Pancreas (tissue), 10 donors: ENCODE results near the gene ZNF496. TPM values are rescaled to one million over a fixed set of nuclear protein-coding genes. Genes with fewer than 3 reads are reported as not detected.

Source experiments
- ATAC-seq, 4 donors: fragments of 200-7000 bp; cut with Tn5 transposase; one replicate each; pipeline versions ENCODE4 v1.8.0 to v1.9.1; 2020; ENCODE audit warnings: mild to moderate bottlenecking in 4 of 4, moderate library complexity in 4 of 4
- DNase-seq, 6 donors: peaks; one replicate each; pipeline ENCODE4 v3.0.0-alpha.2; 2020
- FAIRE-seq: peaks from 2 replicates; lab custom pipeline; 2012; peaks lifted over from hg19 to GRCh38; lab: Jason Lieb, UNC
- H3K27ac ChIP-seq, 4 donors: fragments of 200-600 bp; sonication (generic); 1 replicate in 3 of 4; 2 replicates in 1 of 4; pipeline versions ENCODE4 v1.5.0 to v1.8.0; 2020
- H3K27me3 ChIP-seq, 4 donors: fragments of 200-600 bp; one replicate each; pipeline ENCODE4 v1.8.0; 2021
- H3K36me3 ChIP-seq, 3 donors: fragments of 200-600 bp; sonication (generic) in 1 of 3; one replicate each; pipeline versions ENCODE4 v1.5.0 to v1.8.0; 2020 to 2021
- H3K4me1 ChIP-seq, 3 donors: fragments of 200-600 bp; one replicate each; pipeline ENCODE4 v1.8.0; 2021
- H3K4me3 ChIP-seq, 4 donors: fragments of 200-600 bp; sonication (generic) in 2 of 4; one replicate each; pipeline versions ENCODE4 v1.5.0 to v1.8.0; 2020 to 2021
- H3K9me3 ChIP-seq, 4 donors: fragments of 200-600 bp; one replicate each; pipeline ENCODE4 v1.8.0; 2021
- CTCF ChIP-seq, 4 donors: fragments of 200-600 bp; sonication (generic) in 3 of 4; IDR thresholded peaks; one replicate each; pipeline versions ENCODE4 v1.5.0 to v1.8.0; 2021; ENCODE audit warnings: antibody characterized with exemption in 4 of 4
- WGBS, 2 donors: extraction: QIAGEN DNeasy Blood & Tissue Kit; methylation state at CpG; one replicate each; pipeline ENCODE4 v1.1.7; 2013; 5-methylcytosine and 5-hydroxymethylcytosine counted together
- intact Hi-C, 3 donors: fragments of 100-400 bp; cut with DNase I; formaldehyde crosslinking; loops; one replicate each; pipeline versions ENCODE4 v1.11.1 to v1.14.2; 2022
- polyA plus RNA-seq, 2 donors: library from polyadenylated mRNA; stranded (reverse); fragments of 200-250 nt; gene quantifications; one replicate each; pipeline ENCODE4 v1.2.3, GENCODE V29; 2013
- total RNA-seq, 6 donors: library from RNA; stranded (reverse); fragmentation: NEBNext Ultra II Directional in 4 of 6; extraction: Animal tissue kit (Norgen Biotek cat#: 25700) in 4 of 6; gene quantifications; one replicate each; pipeline versions ENCODE4 v1.2.1 to v1.2.4, GENCODE V29; 2021 to 2023
- donor health status: healthy with polysubstance abuse.
- donor health status: DM: no; HTN: no; CAD: no; lungs with moderate emphysema.
- donor health status: DM: no; HTN: no; CAD: no.
- donor health status: control.
- donor health status: control.
- donor health status: Bipolar disorder and iron deficiency.
- donor health status: DM: yes; HTN: yes; CAD: no.
- donor health status: DM: no; HTN: no; CAD: no.
- donor health status: DM: no; HTN: no; CAD: no.
- donor health status: DM: yes; HTN: yes; CAD: no.

ZNF496 gene
- total and polyA plus RNA-seq, 8 donors: 11.4 to 24.4 (median 18.8) TPM

GRCh38 chr1:247316590-247317197 is 15.0 kb downstream of the ZNF496 start:
- no peaks in the 10 kb centered on the region for H3K4me1 ChIP-seq
- DNase-seq (no peak), FAIRE-seq (no peak), ATAC-seq (no peak)
- H3K4me3 ChIP-seq: no peak overlapping the region
- intact Hi-C loops: no loop called here
- no peak overlapping the region for H3K27ac ChIP-seq
- H3K9me3 ChIP-seq: no peaks in the 10 kb centered on the region
- peaks cover 0 to 10% (median 0%) of the 10 kb centered on the region in 3 donors for H3K36me3 ChIP-seq
- TF ChIP-seq CTCF (IDR thresholded peaks at IDR 0.05): no peak
- 89 to 92% methylated on average over 5 of the region's 5 CpGs for WGBS, 2 donors
- H3K27me3 ChIP-seq: no peaks in the 10 kb centered on the region

GRCh38 chr1:247304031-247304430 is 27.6 kb downstream of the ZNF496 start:
- H3K36me3 ChIP-seq: peaks cover 0 to 37% (median 9%) of the 10 kb centered on the region in 3 donors
- ATAC-seq: no peak
- H3K4me1 ChIP-seq: no peaks in the 10 kb centered on the region
- no peak overlapping the region for H3K27ac ChIP-seq
- WGBS, 2 donors: 94 to 100% methylated on average over 2 of the region's 2 CpGs
- DNase-seq: no peak
- no peak overlapping the region for H3K4me3 ChIP-seq
- no peaks in the 10 kb centered on the region for H3K9me3 ChIP-seq
- H3K27me3 ChIP-seq: no peaks in the 10 kb centered on the region
- no peak for FAIRE-seq
- intact Hi-C loops: no loop called here
- TF ChIP-seq CTCF (IDR thresholded peaks at IDR 0.05): no peak

GRCh38 chr1:247303216-247303615 is 28.5 kb downstream of the ZNF496 start:
- H3K9me3 ChIP-seq: no peaks in the 10 kb centered on the region
- H3K27me3 ChIP-seq: no peaks in the 10 kb centered on the region
- FAIRE-seq: no peak
- no peak overlapping the region for H3K4me3 ChIP-seq
- peaks cover 0 to 30% (median under 1%) of the 10 kb centered on the region in 3 donors for H3K36me3 ChIP-seq
- ATAC-seq: no peak
- WGBS, 2 donors: 54 to 91% methylated on average over 5 of the region's 5 CpGs
- intact Hi-C loops: no loop called here
- H3K4me1 ChIP-seq: no peaks in the 10 kb centered on the region
- TF ChIP-seq CTCF (IDR thresholded peaks at IDR 0.05): no peak
- no peak for DNase-seq
- no peak overlapping the region for H3K27ac ChIP-seq

GRCh38 chr1:247301176-247301540 is 30.5 kb downstream of the ZNF496 start:
- Histone ChIP-seq H3K9me3 (no peaks in the 10 kb centered on the region), H3K27ac (no peak overlapping the region), H3K36me3 (peaks cover 0 to 14% (median 0%) of the 10 kb centered on the region in 3 donors), H3K27me3 (no peaks in the 10 kb centered on the region), H3K4me1 (no peaks in the 10 kb centered on the region), H3K4me3 (no peak overlapping the region)
- intact Hi-C loops: no loop called here
- DNase-seq: no peak
- no peak for FAIRE-seq
- no peak for TF ChIP-seq CTCF (IDR thresholded peaks at IDR 0.05)
- no peak for ATAC-seq
- 96% methylated on average over 17 of the region's 17 CpGs for WGBS, 2 donors

- Histone ChIP-seq H3K4me3 (no peak overlapping the region), H3K9me3 (no peaks in the 10 kb centered on the region), H3K4me1 (no peaks in the 10 kb centered on the region), H3K27ac (no peak overlapping the region), H3K27me3 (no peaks in the 10 kb centered on the region), H3K36me3 (peaks cover 0 to 14% (median 0%) of the 10 kb centered on the region in 3 donors)
- DNase-seq (peak in 1 of 6 donors; percentile 62), FAIRE-seq (no peak), ATAC-seq (no peak)
- no peak for TF ChIP-seq CTCF (IDR thresholded peaks at IDR 0.05)
- intact Hi-C loops: no loop called here
- 98% methylated on average over 47 of the region's 47 CpGs for WGBS, 2 donors
Measured at GRCh38 chr1:247300491-247301175, 31.0 kb downstream of the ZNF496 start.
